HG02678 (cell line): ENCODE measurements around the gene BPIFA1.

ENCODE experiments used
- ATAC-seq: cut with Tn5 transposase; IDR thresholded peaks from one replicate; pipeline ENCODE4 v1.9.1; 2021; ENCODE audit warnings: mild to moderate bottlenecking, moderate library complexity; ENCODE audit not compliant: unreplicated experiment

The BPIFA1 gene

DNA sequence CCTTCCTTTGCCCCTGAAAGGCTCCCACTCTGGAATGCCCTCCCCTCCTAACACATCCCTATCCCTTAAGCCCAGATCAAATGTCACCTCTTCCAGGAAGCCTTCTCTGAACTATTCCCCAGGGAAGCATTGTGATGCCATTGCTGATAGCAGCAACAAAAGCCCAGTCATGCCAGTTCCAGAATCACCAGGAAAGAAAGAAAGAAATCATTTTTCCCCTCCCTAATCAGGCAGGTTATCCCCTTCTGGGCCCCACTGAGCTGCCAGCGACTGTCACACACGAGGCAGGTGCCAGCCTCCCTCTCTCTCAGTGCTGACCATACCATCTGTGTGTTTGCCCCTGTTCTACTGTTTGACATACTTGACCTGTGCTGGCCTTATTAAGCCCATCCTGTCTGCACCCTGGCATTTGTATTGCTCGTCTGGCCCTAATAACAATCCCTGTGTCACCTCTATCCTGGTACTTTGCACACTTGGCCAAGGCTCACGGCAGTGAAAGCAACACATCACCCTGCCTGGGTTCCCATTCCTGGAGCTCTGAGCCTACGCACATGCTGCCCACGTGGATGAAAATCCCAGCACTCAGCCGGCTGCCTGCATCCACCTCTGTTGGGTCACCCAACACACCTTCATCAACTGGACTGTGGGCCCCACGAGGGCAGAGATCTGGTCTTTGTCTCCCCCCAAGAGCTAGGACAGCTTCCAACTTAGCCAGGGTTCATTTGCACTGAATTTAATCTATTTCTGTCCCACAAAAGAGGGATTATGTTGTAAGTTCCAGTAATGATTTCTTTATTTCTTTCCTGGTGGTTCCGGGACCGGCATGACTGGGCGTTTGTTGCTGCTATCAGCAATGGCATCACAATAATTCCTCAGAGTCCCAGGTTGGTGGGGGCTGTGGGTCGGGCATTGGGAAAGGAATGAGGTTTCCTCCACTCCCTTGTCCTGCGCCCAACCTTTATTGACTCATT lies 42.0 kb downstream of the BPIFA1 start:
- no peak for ATAC-seq

DNA sequence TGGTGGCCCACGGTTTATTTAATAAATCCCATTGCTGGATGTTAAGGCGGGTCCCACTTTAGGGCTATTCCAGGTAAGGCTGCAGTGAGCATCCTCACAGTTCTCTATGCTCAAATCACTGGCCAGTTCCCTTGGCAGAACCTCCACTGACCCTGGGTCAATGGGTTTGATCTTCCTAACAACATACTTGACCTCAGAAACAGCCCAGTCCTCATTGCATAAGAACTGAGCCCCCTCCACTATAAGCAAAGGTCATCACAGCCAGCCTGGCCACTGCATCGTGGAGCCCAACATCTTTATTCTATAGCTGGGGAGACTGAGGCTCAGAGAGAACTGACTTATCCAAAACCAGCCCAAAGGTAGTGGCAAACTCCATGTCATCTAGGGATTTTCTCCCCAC lies 42.9 kb downstream of the BPIFA1 start:
- ATAC-seq = no peak

DNA sequence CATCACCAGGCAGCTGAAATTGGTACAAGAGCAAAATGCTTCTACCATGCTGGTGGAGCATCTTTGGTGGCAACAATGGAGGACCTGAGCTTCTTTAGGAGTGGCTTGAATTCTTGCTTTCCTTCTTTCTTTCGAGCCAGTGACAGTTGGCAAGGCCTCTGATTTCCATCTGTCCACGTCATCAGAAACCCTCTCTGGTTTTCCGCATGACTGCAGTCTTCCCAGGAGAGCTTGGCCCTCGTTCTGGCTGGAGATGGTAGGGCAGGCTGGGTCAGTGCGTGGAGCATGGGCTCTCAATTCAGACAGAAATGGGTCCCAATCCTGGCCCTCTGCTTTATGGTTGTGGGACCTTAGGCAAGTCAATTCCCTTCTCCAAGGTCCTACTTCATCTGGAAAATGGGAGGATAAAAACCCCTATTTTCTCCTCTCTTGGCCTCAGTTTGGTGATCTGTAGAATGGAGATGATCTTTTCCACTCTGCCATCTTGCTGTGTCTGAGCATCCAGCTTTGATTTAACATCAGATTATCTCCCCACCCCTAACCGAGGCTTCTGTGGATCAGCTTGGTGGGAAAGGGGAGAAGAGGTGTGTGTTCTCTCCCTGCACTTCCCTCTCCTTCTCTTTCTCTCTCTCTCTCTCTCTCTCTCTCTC lies 43.6 kb downstream of the BPIFA1 start:
- no peak for ATAC-seq

DNA sequence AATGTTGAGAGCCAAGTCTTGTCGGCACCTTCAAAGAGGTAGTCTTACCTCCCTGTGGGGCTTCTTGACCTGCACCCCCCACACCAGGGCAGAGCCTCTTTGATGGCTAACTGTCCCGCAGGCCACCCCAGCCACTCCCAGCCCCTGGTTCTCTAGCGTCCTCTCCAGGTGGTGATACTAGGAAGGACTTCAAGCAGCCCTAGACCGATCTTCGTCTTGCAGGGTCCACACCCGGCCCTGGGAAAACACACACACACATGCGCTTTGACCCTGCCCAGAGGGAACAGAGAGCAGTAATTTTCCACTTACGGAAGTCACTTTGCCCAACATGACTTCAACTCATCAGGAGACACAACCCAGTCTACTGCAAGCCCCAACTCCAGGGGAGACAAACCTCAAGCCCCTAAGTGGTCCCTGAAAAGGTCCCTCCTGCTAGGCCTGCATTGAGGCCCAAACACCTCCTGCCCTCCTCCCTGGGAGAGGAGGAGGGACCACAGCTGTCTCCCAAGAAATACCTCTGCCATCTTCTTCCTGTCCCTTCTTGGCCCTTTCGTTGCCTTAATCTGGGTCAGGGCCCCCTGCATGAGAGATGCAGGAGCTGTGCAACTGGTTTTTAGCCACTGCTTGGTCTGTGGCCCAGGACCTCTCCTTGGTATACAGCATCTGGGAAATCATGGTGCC lies 44.3 kb downstream of the BPIFA1 start:
- no peak for ATAC-seq

DNA sequence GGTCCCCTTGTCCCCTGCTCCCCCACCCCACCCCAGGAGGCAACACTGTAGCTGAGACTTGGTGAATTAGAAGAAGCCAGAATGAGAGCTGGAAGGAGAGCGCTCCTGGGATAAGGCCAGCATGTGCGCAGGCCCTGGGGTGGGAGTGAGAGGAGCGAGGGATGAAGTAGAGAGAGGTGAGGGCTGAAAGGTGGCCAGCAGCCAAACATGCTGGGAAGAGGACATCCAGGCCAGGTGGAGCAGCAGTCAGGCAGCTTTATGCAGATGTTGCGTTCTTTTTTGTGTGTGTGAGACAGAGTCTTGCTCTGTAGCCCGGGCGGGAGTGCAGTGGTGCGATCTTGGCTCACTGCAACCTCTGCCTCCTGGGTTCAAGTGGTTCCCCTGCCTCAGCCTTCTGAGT lies 45.0 kb downstream of the BPIFA1 start:
- ATAC-seq = no peak

DNA sequence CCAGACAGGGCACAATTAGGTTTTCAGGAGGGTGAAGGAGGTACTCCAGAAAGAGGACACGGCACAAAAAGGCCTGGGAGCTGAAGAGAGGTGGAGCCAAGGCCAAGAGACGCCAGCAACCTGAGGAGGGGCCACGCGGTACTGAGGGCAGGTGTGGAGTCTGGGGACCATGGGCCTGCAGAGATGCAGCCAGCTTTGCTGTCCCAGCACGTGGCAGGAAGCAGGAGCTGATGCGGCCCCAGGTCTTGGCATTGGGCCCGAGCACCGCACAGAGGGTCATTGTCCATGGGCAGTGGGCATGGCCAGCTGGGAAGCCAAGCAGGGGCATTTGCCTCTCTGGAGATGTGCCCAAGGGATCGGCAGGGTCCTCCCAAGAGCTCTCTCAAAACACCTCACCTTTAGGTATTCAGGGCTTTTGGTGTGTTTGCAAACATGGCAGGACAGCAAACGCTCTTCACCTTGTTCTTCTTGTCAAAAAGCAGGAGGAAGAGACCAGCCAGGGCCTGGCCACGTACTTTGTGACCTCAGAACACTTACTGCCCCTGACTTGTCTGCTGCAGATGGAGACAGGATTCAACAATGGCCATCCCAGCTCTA lies 45.9 kb downstream of the BPIFA1 start:
- ATAC-seq = no peak

DNA sequence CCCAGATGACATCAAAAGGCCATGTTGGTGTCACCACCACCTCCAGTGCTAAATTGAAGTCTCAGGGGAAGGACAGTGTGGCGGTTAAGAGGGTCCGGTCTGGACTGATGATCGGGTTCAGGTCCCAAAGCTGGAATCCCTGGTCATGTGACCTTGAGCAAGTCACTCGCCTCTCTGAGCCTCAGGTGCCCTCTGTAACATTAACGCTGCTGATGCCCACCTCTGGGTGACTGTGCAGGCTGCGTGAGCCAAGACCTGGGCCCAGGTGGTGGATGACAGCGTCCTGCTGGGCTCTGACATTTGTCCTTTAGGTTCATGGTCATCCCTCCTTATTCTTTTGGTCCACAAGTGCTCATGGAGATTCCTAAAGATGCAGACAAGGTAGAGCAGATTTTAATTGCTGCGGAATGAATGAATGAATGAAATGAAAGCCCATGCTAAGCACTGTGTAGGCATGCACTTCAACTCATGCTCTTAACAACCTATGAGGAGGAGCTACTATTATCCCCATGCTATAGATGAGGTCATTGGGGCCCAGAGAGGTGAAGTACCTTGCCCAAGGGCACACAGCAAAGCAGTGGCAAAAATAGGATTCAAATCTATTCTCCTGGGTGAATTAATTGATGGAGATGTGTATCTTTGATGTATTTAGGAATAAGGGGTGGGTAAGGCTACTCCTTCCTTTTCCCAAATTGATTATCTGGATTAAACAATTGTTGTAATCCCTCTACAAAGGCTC lies 46.6 kb downstream of the BPIFA1 start:
- no peak for ATAC-seq

DNA sequence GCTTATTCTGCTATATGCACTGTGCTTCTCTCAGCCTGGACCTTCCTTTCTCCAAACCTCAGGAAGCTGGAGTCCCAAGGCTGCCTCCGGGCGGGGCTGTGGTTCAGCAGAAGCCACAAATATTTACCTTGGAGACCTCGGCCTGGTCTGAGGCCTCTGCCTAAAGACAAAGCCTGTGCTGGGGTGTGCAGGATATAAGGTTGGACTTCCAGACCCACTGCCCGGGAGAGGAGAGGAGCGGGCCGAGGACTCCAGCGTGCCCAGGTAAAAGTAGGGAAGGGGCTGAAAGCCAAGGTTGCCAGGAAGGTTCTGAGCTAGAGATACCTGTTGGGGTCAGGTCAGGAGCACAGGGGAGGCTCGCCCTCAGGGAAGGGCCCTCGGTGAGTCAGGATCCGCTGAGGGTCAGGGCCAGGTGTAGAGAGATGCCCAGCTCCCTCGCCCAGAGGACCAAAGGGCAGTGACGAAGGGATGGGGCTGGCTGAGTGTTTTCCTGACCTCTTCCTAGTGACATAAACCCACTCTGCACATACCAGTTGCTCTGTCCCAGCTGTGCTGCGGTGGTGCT lies 47.3 kb downstream of the BPIFA1 start, which contains the start of gene BPIFB1:
Gene BPIFB1, plus strand, starts transcription at position 224 of the 565 bp plus-strand sequence. CDS start 2,860 bp downstream, outside the sequence.
- no peak for ATAC-seq

DNA sequence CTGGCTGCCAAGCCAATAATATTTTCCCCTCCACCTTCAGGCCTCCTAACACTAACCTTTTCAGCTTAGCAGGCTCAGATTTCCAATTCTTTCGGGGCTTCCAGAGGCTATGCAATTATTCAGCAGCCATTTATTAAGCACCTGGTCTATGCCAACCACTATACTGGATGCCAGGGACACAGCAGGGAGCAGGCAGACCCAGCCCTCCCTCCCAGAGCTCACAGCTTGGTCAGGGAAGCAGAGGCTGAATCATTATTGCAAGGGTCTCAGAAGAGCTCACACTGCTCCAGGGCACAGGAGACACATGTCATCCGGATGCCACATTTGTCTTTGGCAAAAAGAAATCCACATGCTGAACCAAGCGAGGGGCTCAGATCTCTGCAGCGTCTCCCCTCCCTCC lies 48.5 kb downstream of the BPIFA1 start:
- ATAC-seq = no peak

DNA sequence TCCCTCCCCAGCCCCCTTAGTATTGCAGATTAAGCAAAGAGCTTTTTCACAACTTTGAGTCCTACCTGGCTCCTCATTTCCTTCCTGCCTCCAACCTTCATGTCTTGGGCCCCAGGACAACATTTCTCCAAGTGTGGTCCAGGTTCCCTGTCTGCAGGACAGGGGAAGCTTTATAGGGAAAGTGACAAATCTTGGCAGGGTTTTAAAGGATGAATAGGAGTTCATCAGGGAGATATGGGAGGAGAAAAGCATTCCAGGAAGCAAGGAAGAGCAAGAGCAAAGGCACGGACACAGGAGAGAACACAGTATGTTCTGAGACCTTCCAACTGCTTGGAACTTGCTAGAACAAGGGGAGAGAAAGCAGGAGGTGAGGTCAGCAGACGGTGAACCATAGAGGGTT lies 49.1 kb downstream of the BPIFA1 start:
- no peak for ATAC-seq

DNA sequence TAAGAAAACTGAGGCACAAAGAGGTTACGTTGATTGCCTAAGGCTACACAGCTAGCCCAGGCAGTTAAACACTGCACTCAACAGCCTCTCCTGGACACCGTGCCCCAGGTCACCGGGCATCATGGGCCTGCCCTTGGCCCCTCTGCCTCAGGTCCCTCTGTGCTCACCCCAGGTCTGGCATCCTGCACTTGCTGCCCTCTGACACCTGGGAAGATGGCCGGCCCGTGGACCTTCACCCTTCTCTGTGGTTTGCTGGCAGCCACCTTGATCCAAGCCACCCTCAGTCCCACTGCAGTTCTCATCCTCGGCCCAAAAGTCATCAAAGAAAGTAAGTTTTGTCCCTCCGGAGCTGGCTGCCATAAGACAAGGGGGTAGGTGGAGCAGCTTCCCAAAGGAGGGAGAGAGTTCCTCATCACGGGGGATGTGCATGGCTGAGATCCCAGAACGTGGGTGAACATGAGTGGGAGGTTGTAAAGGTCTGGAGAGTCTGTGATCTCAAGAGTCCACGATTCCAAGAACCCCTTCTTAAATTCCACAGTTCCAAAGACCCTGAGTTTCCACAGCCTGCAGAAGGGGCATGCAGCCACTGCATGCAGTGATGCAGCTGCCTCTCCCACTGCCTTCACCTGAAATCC lies 50.2 kb downstream of the BPIFA1 start:
- ATAC-seq = no peak

DNA sequence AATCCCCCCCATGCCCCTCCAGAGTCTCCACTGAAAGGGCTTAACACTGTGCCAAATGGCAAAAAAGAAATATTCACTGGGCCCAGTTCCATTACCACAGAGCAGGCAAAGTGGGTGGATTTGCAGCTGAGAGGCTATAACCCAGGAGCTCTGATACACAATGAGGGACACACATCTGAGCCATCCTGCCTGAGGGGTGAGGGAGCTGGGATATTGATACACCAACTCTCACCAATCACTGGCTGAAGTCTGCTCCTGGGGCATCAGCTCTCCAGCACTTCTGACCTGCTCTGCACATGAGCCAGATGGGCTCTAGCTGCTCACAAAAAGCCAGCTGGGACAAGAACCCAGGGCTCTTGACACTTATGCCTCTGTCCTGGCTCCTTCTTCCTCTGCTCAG lies 52.1 kb downstream of the BPIFA1 start:
- ATAC-seq = no peak

DNA sequence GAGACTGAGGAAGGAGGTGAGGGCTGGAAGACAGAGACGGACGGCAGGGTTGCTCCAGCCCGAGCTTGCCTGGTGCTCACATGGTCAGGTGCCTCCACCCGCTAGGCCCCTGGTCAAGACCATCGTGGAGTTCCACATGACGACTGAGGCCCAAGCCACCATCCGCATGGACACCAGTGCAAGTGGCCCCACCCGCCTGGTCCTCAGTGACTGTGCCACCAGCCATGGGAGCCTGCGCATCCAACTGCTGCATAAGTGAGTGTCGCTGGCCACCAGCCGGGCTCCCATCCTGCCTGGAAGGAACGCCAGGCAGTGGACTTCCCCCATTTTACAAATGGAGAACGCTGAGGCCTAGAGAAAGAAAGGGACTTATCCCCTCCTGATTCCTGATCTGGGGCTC lies 55.1 kb downstream of the BPIFA1 start:
- no peak for ATAC-seq

DNA sequence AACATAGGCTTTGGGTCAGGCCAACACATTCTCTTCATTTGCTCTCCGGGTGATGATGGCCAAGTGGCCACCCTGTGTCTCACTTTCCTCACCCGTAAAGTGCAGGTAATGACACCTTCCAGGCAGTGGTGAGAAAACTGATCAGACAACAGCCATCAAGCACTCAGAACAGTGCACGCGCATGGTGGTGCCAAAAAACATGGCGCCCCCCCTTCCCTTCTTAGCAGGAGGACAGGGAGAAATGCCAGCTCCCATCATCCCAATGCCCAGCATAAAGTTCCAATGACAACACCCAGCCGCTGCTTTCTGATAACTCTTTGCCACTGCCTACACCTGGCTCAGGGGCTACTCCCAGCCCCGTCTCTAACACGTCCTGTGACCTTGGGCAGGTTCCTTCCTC lies 55.6 kb downstream of the BPIFA1 start:
- no peak for ATAC-seq

DNA sequence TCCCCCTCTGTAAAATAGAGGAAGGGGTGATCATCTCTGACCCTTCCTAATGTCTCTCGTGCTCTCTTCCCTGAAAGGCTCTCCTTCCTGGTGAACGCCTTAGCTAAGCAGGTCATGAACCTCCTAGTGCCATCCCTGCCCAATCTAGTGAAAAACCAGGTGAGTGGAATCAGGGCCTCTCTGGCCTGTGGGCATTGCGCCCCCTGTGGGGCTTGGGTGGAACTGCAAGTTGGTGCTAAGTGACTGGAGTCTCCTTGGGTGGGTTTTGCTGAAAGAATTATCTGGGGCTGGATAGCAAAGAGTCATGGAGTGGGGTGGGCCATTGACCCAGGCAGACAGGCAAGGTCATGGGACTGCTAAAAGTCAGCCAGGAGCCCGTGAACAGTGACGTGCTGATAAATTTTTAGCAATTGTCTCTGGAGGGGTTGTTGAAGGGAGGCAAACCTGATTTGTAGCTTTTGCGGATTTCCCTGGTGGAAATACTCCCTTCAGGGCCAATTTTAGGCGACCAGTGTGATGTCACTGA lies 56.1 kb downstream of the BPIFA1 start:
- no peak for ATAC-seq
